Measurements from ENCODE around the gene UNC13C. TPM values are rescaled to one million over a fixed set of nuclear protein-coding genes. Genes with fewer than 3 reads are reported as not detected.

UNC13C gene
- 0.56 TPM in 1 of 2 replicates, not detected in the other for total RNA-seq

GRCh38 chr15:53978253-53978906 lies at the start of gene UNC13C:
TSS of gene UNC13C (plus strand) at chr15:53978441. CDS start at chr15:54012904, 34,463 bp downstream.

Other genes with a start within 250 kb of the UNC13C start
- gene WDR72, start 218.8 kb upstream of the UNC13C start, total RNA-seq = not detected in 2 replicates